Kidney tubule cell (primary cell): ENCODE measurements around the gene CRYGN.

Experiments
- DNase-seq: peaks from one replicate; pipeline ENCODE4 v3.0.0-alpha.2; 2018; ENCODE audit warnings: low spot score

CRYGN gene

DNA sequence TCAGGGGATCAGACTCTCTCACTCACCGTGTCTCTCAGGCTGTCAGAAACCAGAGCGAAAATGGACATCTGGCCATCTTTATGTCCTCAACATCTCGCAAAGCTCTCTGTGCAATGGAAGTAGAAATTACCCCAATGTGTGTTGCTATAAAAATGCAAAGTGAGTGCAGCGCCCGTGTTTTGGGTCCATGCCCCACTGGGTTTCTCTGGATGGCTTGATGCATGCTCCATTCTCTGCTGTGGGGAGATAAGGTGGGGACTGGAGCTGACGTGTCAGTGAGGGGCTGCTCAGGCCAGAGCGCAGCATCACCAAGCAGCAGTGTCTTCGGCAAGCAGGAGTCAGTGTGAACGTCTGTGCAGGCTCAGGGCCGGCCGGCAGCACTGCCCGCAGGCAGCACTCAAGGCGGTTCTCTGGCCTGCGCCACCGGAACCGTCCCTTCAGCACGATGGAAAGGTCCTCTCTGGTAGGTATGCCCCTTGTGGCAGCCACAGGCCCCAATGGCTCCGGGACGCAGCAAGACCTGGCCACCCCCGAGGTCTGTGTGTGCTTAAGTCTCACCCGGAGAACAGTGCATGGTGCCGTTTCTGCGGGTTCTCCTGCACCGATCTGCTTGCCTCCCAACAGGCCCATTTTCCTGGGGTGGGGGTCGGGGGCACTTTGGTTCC is 60.3 kb downstream of the CRYGN start:
- no peak for DNase-seq

DNA sequence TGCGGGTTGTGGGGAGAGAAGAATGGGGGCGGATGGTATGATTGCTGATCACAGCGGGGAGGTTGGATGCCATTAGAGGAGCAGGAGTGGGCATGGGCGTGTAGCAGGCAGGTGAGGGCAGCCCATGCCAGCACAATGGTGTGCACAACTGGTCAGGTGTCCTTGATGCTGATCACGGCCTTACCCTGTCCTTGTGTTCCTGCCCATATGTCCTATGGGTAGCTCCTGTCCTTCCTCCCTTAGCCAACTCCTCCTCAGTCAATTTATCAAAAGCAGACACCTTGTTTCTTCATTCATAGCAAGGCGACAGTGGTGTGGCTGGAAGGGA is 60.8 kb downstream of the CRYGN start:
- no peak for DNase-seq
